ENCODE results near the gene UBE2C.

The UBE2C gene

DNA sequence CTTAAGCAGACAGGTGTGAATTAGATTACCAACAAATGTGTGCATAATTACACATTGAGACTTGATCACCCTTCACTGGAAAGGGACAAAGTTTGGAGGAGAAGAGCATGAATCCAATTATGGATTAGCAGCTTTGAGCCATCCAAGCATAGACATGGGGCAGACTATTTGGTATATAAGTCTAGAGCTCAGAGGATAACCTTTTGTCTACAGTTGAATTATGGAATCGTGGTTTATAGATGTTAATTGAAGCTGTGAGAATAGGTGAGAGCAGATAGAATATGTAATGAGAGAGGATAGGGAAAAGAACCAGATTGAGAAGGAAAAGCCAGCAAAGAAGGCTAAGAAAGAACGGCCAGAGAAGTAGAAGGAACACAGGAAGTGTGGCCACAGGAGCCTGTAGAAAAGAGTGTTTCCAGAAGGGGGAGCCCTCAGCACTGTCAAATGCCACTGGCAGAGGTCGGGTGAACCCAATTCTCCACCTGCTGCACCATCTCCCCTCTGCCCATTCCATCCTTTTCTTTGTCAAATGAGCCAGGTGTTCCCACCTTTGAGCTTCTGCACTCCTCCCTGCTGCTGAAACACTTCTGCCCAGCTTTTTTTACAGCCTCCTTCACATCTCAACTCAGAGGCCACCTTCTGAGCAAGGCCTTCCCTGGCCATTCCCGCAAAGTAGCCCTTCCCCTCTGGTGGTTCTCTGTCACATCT is 13.4 kb upstream of the UBE2C start:
- no peak for DNase-seq (ENCODE audit: low read depth)

DNA sequence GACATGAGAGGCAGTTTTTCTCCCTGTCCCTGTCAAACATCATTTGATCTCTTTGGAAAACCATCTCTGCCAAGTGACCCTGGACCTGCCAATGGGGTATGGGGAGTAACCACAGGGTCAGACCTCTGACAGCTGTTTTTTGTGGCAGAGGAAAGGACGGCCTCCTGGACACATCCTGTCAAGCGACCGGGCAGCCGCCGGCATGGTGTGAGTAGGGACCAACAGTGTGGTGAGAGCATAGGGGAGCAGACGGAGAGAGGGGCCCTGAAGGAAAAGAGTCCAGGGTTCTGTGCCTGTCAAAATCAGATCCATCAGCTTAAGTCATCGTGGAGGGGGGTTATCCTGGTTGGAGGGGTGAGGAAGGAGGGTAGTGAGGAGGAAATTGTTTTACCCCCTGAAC is 10.6 kb upstream of the UBE2C start:
- no peak for DNase-seq (ENCODE audit: low read depth)
- H3K4me3 ChIP-seq (ENCODE audit: low read depth, low read length), result no peak overlapping the region
- TF ChIP-seq, protein P1, sequence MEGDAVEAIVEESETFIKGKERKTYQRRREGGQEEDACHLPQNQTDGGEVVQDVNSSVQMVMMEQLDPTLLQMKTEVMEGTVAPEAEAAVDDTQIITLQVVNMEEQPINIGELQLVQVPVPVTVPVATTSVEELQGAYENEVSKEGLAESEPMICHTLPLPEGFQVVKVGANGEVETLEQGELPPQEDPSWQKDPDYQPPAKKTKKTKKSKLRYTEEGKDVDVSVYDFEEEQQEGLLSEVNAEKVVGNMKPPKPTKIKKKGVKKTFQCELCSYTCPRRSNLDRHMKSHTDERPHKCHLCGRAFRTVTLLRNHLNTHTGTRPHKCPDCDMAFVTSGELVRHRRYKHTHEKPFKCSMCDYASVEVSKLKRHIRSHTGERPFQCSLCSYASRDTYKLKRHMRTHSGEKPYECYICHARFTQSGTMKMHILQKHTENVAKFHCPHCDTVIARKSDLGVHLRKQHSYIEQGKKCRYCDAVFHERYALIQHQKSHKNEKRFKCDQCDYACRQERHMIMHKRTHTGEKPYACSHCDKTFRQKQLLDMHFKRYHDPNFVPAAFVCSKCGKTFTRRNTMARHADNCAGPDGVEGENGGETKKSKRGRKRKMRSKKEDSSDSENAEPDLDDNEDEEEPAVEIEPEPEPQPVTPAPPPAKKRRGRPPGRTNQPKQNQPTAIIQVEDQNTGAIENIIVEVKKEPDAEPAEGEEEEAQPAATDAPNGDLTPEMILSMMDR (IDR thresholded peaks at IDR 0.05; ENCODE audit: low read depth, low read length, missing control alignments), result no peak

More for the DNA sequence above, 13.4 kb upstream of the UBE2C start:
- TF ChIP-seq, protein P1 (IDR thresholded peaks at IDR 0.05; ENCODE audit: low read depth, low read length, missing control alignments), result peak; percentile 90
- no peak overlapping the region for H3K4me3 ChIP-seq (ENCODE audit: low read depth, low read length)

DNA sequence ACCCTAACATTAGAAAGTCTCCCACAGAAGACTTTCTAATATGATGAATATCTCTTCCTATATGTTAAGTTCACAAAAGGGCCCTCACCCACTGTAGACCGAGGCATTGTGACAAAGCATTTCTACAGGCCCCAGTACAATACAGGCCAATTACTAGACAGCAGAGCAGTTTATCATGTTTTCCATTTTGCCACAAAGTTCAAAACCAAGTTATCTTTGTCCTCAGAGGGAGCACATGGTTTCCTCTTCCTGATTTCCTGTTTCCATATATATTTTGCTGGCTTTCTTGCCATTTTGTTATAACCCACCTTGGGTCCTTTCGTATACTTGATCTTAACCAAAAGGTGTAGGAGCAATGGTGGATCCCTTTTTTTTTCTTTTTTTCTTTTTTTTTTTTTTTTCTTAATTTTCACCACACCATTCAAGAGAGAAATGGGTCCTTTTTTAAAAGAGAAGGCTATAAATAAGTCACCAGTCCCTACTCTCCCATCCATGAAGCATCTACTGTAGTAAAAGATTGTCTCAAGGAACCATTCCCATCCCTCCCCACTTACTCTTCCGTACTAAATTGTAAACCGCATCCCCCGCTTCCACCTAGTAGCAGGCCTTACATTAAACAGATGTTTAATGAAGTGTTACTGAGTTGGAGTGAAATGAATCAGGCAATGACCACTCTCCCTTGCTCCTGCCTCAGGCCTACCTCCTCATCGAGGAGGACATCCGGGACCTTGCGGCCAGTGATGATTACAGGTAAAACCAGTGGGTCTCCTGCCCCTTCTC is 2.1 kb upstream of the UBE2C start:
- TF ChIP-seq, protein P1 (IDR thresholded peaks at IDR 0.05; ENCODE audit: low read depth, low read length, missing control alignments), result no peak
- no peak for DNase-seq (ENCODE audit: low read depth)
- no peak overlapping the region for H3K4me3 ChIP-seq (ENCODE audit: low read depth, low read length)

DNA sequence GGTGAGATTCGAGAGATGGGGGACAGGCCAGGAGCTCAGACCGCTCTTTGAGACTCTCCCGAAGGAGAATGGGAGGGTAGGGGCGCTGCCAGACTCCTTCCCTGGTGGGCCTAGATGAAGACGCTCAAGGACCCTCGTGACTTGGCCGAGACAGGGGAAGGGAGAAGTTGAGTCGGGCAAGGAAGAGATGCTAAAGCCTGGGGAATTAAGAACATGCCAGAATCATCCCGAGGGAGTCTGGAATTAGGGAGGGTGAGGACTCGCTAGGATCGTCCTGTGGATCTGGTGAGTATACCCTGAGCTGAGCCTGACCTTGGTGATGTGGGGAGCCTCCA is 529 bp downstream of the UBE2C start:
- TF ChIP-seq, protein P1 (IDR thresholded peaks at IDR 0.05; ENCODE audit: low read depth, low read length, missing control alignments), result no peak
- H3K4me3 ChIP-seq (ENCODE audit: low read depth, low read length), result peak overlapping the region; percentile 75
- no peak for DNase-seq (ENCODE audit: low read depth)

DNA sequence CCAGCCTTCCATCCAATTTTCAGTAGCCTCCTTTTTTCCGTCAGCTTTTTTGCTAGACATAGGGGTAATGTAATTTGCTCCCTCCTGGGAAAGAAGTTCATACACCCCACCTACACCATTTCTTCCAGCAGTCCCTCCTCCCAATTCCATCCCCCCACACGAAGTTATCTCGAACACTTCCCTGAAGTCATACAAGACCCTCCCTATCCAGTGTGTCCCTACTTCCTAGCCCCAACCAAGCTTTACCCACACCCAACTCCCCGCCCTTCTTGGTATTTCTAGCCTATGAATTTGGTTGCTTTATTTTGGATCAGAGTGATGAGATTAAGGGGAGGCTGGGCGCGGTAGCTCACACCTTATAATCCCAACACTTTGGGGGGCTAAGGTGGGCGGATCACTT is 1.0 kb downstream of the UBE2C start:
- H3K4me3 ChIP-seq (ENCODE audit: low read depth, low read length), result peak overlapping the region; percentile 75
- TF ChIP-seq, protein P1 (IDR thresholded peaks at IDR 0.05; ENCODE audit: low read depth, low read length, missing control alignments), result no peak
- no peak for DNase-seq (ENCODE audit: low read depth)

DNA sequence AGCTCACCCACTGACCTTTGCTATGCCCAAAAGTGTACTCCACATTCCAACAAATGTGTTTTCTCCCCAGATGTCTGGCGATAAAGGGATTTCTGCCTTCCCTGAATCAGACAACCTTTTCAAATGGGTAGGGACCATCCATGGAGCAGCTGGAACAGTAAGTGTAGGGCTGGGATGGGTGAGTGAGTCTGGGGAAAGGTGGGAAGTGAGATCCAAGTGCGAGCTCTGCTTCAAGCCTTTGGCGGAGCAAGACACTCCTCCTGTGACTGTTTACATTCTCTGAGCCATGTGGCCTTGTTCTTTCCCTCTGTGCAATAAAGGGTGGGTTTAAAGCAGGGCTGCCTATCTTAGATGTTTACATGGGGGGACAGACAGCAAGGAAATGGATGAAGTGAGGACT is 1.9 kb downstream of the UBE2C start:
- no peak overlapping the region; the same call in 1 of the 2 replicates for H3K4me3 ChIP-seq (ENCODE audit: low read depth, low read length)
- no peak for DNase-seq (ENCODE audit: low read depth)
- TF ChIP-seq, protein P1 (IDR thresholded peaks at IDR 0.05; ENCODE audit: low read depth, low read length, missing control alignments), result no peak

All from GM12864 (cell line).